ENCODE measurements around the gene CFAP61. TPM values are rescaled to one million over a fixed set of nuclear protein-coding genes. Genes with fewer than 3 reads are reported as not detected.

Gene CFAP61
- total and polyA plus RNA-seq, 2 donors from 2014 or later = 0.58 to 2.6 TPM

DNA sequence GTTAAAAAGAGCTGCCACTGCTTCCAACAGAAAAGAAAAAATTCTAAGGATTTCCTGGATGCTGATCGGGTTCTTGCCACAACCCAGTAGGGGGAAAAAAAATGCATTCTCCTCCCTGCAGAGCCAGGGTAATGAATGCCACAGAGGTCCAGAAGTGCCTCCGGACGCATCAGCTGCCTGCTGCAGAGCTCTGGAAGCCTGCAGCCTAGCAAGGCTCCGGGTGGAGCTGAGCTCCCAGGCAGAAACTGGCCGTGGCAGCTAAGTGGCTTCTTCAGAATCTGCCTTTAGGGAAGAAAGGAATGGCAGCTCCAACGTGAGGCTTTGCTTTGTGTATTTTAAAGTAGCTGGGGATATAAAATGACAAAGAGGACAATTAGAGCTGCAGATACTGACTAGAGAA lies 155.0 kb downstream of the CFAP61 start:
- no peak for FAIRE-seq
- no peak for TF ChIP-seq CTCF (IDR thresholded peaks at IDR 0.05; ENCODE audit: borderline replicate concordance, extremely low read depth, insufficient read depth)
- H3K27ac ChIP-seq (ENCODE audit: low read depth in 2 of 2, low read length in 2 of 2) = peak overlapping the region; percentile 20 to 68
- peak in 1 of 5 donors; percentile 21 for DNase-seq
- intact Hi-C loops (cut with DNase I) = no loop called here
- H3K4me1 ChIP-seq (ENCODE audit: control insufficient read depth in 2 of 3, insufficient read depth in 2 of 3, low read depth in 1 of 3, low read length in 3 of 3) = peaks cover 0 to 2% (median 0%) of the 10 kb centered on the region in 3 donors
- H3K36me3 ChIP-seq (ENCODE audit: control insufficient read depth in 2 of 3, insufficient read depth in 3 of 3, low read length in 3 of 3) = no peaks in the 10 kb centered on the region
- H3K27me3 ChIP-seq (ENCODE audit: control insufficient read depth, insufficient read depth, low read length) = no peaks in the 10 kb centered on the region
- H3K9ac ChIP-seq (ENCODE audit: low read length in 3 of 3) = peak overlapping the region in 1 of 3 donors; percentile 29
- no peaks in the 10 kb centered on the region for H3K9me3 ChIP-seq (ENCODE audit: control insufficient read depth in 2 of 3, insufficient read depth in 1 of 3, low read length in 3 of 3)
- H3K4me3 ChIP-seq (ENCODE audit: low read length in 3 of 3) = peak overlapping the region in 1 of 3 donors; percentile 8

DNA sequence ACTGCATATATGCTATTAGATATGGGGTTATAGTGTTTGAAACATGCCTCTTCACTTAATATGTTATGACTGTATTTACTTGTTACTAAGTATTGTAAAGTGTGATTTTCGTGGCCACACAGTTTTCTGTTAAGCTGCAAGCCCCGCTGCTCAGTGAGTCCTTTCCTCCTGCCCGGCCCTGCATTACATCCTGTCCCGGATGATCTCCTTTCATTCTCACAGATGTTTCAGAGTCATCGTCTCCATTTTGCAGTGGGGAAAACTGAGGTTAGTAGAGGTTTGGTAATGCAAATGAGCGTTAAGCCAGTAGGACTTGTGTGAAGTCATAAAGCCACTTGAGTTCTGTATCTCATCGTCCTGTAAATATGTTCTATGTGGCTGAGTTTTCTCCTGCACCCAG lies 155.5 kb downstream of the CFAP61 start:
- H3K27me3 ChIP-seq (ENCODE audit: control insufficient read depth, insufficient read depth, low read length) = no peaks in the 10 kb centered on the region
- intact Hi-C loops (cut with DNase I) = no loop called here
- no peak for FAIRE-seq
- peaks cover 0 to 6% (median 0%) of the 10 kb centered on the region in 3 donors for H3K4me1 ChIP-seq (ENCODE audit: control insufficient read depth in 2 of 3, insufficient read depth in 2 of 3, low read depth in 1 of 3, low read length in 3 of 3)
- H3K9me3 ChIP-seq (ENCODE audit: control insufficient read depth in 2 of 3, insufficient read depth in 1 of 3, low read length in 3 of 3) = no peaks in the 10 kb centered on the region
- no peak overlapping the region for H3K4me3 ChIP-seq (ENCODE audit: low read length in 3 of 3)
- no peak for DNase-seq
- no peak for TF ChIP-seq CTCF (IDR thresholded peaks at IDR 0.05; ENCODE audit: borderline replicate concordance, extremely low read depth, insufficient read depth)
- H3K36me3 ChIP-seq (ENCODE audit: control insufficient read depth in 2 of 3, insufficient read depth in 3 of 3, low read length in 3 of 3) = no peaks in the 10 kb centered on the region
- peak overlapping the region in 1 of 3 donors; percentile 29 for H3K9ac ChIP-seq (ENCODE audit: low read length in 3 of 3)
- H3K27ac ChIP-seq (ENCODE audit: low read depth in 2 of 2, low read length in 2 of 2) = peak overlapping the region; percentile 54 to 68

DNA sequence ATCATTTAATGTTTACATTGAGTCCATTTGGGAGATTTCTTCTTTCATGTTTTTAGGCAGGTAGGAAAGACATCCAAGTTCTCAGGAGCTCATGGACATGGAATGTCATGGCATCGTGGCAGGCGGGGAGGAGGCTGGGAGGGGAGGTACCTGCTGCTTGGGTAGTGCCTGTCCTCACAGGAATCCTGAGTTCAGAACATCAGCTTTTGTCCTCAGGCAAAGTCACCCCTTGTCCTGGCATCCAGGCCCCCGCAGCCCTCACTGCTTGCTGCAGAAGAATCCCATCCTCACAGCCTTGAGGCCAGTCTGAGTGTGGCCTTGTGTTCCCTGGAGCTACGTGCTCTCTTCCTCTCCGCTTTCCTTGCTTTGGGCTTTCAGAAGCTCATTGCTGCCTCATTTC lies 157.4 kb downstream of the CFAP61 start:
- DNase-seq = no peak
- Histone ChIP-seq H3K36me3 (ENCODE audit: control insufficient read depth in 2 of 3, insufficient read depth in 3 of 3, low read length in 3 of 3) (no peaks in the 10 kb centered on the region), H3K9me3 (ENCODE audit: control insufficient read depth in 2 of 3, insufficient read depth in 1 of 3, low read length in 3 of 3) (no peaks in the 10 kb centered on the region), H3K9ac (ENCODE audit: low read length in 3 of 3) (no peak overlapping the region), H3K27me3 (ENCODE audit: control insufficient read depth, insufficient read depth, low read length) (no peaks in the 10 kb centered on the region), H3K27ac (ENCODE audit: low read depth in 2 of 2, low read length in 2 of 2) (no peak overlapping the region), H3K4me3 (ENCODE audit: low read length in 3 of 3) (no peak overlapping the region), H3K4me1 (ENCODE audit: control insufficient read depth in 2 of 3, insufficient read depth in 2 of 3, low read depth in 1 of 3, low read length in 3 of 3) (peaks cover 0 to 6% (median 0%) of the 10 kb centered on the region in 3 donors)
- intact Hi-C loops (cut with DNase I) = no loop called here
- FAIRE-seq = no peak
- no peak for TF ChIP-seq CTCF (IDR thresholded peaks at IDR 0.05; ENCODE audit: borderline replicate concordance, extremely low read depth, insufficient read depth)

- FAIRE-seq (no peak), DNase-seq (no peak)
- intact Hi-C loops (cut with DNase I) = no loop called here
- H3K36me3 ChIP-seq (ENCODE audit: control insufficient read depth in 2 of 3, insufficient read depth in 3 of 3, low read length in 3 of 3) = no peaks in the 10 kb centered on the region
- no peak overlapping the region for H3K27ac ChIP-seq (ENCODE audit: low read depth in 2 of 2, low read length in 2 of 2)
- TF ChIP-seq CTCF (IDR thresholded peaks at IDR 0.05; ENCODE audit: borderline replicate concordance, extremely low read depth, insufficient read depth) = no peak
- H3K4me3 ChIP-seq (ENCODE audit: low read length in 3 of 3) = no peak overlapping the region
- H3K27me3 ChIP-seq (ENCODE audit: control insufficient read depth, insufficient read depth, low read length) = no peaks in the 10 kb centered on the region
- no peaks in the 10 kb centered on the region for H3K9me3 ChIP-seq (ENCODE audit: control insufficient read depth in 2 of 3, insufficient read depth in 1 of 3, low read length in 3 of 3)
- H3K4me1 ChIP-seq (ENCODE audit: control insufficient read depth in 2 of 3, insufficient read depth in 2 of 3, low read depth in 1 of 3, low read length in 3 of 3) = peaks cover 0 to 6% (median 0%) of the 10 kb centered on the region in 3 donors
- H3K9ac ChIP-seq (ENCODE audit: low read length in 3 of 3) = no peak overlapping the region
Measured at GRCh38 chr20:20210327-20210726, 158.0 kb downstream of the CFAP61 start.

All from kidney (tissue), 14 donors.